ENCODE data around the gene PHLDB2. TPM values are rescaled to one million over a fixed set of nuclear protein-coding genes. Genes with fewer than 3 reads are reported as not detected.

Gene PHLDB2
- total RNA-seq: 1 to 10 TPM; 4.0 to 4.6 TPM

GRCh38 chr3:111859061-111859973 is at the start of gene PHLDB2:
TSS of gene PHLDB2 (plus strand) at chr3:111859265. CDS start at chr3:111884078, 24,813 bp downstream.

GRCh38 chr3:111978583-111979433 is 119.7 kb downstream of the PHLDB2 start, which contains the start of gene ABHD10:
TSS of gene ABHD10 (plus strand) at chr3:111979026. CDS start at chr3:111979062, 36 bp downstream.

GRCh38 chr3:111998636-111999483 is 139.8 kb downstream of the PHLDB2 start, which contains the start of gene TAGLN3:
TSS of gene TAGLN3 (plus strand) at chr3:111998922. CDS start at chr3:111999423, 501 bp downstream.

Other genes starting within 250 kb of the PHLDB2 start
- 10 to 100 TPM; 14.7 to 15.0 TPM for gene PLCXD2, start 184.6 kb upstream of the PHLDB2 start, total RNA-seq
- 10 to 100 TPM; 26.5 to 31.4 TPM for gene ABHD10, start 119.8 kb downstream of the PHLDB2 start, total RNA-seq
- not detected for gene TAGLN3, start 139.7 kb downstream of the PHLDB2 start, total RNA-seq
- gene TMPRSS7, start 175.5 kb downstream of the PHLDB2 start, total RNA-seq: not detected
- gene C3orf52, start 227.1 kb downstream of the PHLDB2 start, total RNA-seq: 1 to 10 TPM; 2.7 to 2.9 TPM

All from activated naive CD4-positive, alpha-beta T cell treated with anti-CD3 and anti-CD28 coated beads, Interleukin-2, amount 10 ng/mL, durations not matched to agents 5 hours and 36 hours (primary cell).